GM21528 (cell line): ENCODE data around the gene CDC25C.

ENCODE experiments used
- ATAC-seq: cut with Tn5 transposase; IDR thresholded peaks from one replicate; pipeline ENCODE4 v1.9.1; 2021; ENCODE audit warnings: mild to moderate bottlenecking, moderate library complexity; ENCODE audit not compliant: unreplicated experiment, low FRiP score

CDC25C gene

DNA sequence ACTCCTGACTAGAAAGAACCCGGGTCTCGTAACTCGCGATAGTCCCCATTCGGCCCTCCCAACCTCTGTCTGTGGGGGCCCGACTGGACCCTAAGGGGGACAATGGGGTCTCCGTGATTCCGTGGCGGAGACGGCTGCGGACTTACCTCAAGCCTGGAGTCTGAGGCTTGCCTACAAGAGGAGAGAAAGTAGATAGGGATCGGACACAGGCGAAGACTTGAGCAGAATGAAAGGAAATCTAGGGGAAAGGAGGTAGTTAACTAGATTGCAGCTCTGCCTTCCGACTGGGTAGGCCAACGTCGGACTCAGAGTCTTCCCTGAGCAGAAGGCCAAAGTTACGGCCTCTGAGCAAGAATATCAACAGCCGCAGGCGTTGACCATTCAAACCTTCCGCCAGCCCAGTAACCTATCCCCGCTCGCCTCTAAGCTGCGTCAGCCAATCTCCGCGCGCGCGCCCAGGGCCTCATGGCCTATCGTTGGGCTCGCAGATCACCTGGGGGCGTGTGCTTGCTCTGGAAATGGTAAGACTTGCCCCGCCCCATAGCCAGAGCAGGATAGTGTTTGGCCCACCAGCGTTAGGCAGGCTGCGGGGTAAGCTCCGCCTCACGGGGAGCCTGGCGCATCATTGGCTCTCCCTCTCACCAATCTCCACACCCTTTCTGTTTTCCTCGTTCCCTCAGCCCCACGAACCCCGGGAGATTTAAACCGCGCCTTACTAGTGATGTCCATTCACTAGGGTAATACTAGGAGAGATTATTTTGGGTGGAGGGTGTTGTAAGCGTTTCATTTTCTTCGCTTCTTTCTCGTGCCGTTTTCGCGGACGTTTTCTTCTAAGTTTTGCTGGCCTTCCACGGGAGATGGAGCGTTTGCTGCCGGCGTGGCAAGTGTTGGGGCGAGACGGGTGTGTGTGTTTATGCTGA, at the start of gene CDC25C:
Gene CDC25C, minus strand, starts transcription at position 356 of the 920 bp plus-strand sequence. CDS start 624 bp downstream, outside the sequence.
- ATAC-seq: peak; percentile 98

DNA sequence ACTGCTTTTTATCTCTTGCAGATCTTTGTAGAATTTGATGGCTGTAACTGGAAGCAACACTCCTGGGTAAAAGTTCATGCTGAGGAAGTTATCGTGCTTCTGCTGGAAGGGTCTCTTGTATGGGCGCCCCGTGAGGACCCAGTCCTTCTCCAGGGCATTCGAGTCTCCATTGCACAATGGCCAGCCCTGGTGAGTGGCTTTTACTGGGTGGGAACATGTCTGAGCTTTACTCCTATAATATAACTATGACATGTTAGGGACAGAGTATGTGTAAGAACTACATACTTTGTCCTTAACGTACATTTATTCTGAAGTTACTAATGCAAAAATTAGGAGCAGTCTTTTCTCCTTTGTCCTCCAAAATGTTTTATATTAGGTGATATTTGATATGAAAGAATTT, 41.0 kb upstream of the CDC25C start:
- ATAC-seq: no peak

DNA sequence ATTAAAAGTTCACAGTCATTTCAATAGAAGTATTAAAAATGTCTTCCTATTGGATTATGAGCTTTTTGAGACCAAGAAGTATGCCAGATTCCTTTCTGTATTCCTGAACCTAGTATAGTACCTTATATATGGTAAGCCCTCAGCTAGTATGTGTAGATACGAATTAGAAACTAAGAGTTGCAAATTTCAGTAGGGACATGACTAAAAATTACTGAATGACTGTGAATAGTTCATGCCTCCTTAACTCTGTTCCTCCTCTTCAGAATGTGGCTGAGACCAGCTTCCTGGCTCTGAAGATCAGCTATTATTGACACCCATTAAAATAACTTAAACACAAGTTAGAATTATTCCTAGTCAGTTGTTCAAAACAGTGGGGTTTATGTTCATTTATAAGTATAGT, 40.6 kb upstream of the CDC25C start:
- no peak for ATAC-seq

DNA sequence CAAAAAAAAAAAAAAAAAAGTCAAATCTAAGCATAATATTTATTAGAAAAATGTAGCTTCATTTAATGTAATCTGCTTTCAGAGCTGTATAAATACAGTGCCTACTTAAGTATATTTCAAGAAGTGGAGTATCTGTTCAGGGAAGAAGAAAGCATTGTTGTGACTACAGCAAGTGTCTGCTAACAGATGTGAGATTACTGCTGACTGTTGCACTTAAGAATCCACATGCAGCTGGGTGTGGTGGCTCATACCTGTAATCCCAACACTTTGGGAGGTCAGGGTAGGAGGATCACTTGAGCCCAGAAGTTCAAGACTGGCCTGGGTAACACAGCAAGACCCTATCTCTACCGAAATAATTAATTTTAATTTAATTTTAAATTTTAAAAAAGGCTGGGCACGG, 39.9 kb upstream of the CDC25C start:
- no peak for ATAC-seq

DNA sequence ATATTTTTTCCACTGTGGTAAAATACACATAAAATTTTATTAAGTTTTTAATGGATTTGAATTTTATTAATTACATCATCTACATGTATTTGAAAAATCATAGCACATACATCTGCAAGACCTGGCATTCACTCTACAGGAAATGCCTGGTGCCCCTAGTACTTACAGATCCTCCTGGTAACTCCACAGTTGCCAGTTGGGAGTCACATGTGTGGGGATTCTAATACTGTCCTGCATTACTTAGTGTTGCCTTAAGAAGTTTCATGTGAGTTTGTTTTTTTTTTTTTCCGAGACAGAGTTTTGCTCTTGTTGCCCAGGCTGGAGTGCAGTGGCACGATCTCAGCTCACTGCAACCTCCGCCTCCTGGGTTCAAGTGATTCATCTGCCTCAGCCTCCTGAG, 38.9 kb upstream of the CDC25C start:
- no peak for ATAC-seq

DNA sequence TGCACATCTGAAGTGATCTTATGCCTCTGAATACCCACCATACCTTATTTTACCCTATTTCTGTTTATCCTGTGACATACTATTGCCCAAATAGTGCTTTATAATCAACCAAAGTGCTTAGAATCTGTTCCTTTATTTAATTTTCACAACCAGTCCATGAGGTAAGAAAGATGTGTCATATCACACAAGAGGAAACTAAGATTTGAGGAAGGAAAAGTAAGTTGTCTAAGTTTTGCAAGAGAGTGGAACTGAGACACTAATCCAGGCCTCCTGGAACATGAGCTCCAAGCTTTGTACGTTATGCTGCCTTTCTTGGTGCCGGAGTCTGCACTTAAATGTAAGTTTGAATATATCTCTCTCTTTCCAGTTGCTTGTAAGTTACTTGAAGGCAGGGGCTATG, 38.1 kb upstream of the CDC25C start:
- ATAC-seq: no peak

DNA sequence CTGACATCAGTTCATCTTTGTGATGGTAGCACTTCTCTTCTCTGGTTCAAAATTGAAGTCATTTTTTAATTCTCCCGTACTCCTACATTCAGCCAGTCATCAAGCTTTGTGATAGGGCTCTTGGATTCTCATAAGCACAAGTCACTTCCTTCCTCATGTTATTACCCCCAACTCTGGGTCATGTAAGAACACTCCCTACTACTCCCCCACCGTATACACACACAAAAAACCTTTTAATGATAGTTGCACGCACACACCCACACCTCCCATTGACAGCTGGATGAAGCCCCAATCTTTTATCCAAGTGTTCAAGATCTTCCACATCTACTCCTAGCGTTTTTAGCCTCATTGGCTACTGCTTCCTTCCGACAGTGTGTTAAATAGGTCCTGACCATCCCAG, 37.7 kb upstream of the CDC25C start:
- no peak for ATAC-seq

DNA sequence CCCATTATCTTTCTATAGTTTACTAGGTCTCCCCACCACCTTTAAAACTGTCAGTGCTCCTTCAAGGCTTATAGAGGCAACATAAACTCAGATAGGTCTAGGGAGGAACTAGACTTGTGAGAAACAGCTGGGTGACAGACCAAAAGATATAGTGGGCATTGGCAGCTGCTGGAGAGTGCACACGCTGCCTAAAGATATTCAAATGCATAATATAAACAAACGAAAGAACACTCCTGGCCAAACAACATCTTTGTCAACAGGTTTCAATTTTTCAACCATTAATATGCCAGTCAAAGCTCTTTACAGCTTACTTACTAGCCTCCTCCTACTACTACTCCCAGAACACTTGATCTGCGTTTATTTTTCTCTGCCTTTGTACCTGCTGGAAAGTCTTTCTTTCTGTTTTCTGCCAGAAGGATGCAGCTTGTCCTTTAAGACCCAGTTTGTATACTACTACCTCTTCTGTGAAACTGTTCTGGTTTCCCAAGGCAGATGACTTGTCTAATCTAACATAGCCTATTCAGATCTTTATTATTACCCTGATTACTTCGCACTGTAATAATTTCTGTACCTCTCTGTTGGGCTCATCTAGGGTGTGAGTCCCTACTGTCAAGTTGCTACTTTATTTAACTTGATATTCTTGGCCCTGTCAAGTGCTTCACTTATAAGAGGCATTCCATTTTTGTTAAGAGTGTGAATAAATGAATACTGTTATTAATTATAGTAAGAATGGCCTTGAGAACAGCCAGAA, 35.2 kb upstream of the CDC25C start:
- no peak for ATAC-seq

DNA sequence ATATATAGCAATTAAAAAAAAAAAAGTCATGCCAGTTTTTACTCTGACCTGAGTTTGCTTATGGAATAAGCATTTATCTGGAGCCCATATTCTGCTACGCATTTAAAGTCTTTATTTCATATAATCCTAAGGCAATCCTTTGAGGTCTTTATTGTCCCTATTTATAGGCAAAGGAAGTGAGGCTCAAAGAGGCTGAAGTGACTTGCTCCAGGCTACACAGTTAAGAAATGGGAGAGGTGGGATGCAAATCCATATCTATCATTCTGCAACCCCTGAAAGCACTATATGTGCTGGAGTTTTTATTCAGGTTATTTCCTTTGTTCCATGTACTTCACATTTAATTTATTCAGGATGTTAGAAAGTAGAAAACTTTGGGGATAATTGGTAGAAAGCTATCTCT, 33.0 kb upstream of the CDC25C start:
- ATAC-seq: no peak

DNA sequence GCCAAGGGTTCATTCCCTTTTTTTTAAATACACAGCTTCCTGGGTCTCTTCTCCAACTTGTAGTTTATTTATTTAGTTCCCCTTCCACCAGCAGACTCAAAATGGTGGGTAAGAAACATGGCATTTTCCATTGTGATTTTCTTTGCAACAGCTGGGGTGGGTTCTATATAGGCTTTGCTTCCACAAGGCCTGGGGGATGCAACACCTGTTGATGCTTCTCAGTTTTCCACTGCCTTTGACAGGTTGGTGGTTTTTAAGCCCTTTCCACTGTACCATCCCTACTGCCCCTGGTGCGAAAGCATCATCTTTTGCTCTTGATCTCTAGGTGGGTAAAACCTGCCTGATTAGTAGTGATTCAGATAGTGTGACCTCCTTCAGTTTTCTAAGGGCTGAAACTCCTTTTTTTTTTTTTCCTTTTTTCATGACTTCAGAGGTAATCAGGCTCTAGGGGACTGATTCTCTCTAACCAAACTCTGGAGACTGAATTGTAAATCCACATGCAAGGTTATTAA, 29.4 kb upstream of the CDC25C start:
- no peak for ATAC-seq

DNA sequence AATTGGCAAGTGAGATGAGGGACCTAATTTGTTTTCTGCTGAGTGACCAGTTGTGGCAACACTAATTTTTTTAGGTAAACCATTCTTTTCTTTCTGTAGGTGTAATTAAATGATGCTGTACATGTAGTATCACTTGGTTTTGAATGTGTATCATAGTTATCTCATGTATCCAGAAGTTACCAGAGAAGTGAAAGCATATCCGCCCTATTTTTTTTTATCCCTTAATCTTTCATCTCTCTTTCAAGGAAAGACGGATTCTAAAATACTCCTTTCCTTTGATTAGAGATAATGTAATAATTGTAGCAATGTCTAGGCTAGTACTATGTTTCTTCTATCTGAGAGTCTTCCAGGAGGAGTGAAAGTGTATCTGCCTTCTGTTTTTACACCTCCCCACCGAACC, 28.0 kb upstream of the CDC25C start:
- no peak for ATAC-seq

DNA sequence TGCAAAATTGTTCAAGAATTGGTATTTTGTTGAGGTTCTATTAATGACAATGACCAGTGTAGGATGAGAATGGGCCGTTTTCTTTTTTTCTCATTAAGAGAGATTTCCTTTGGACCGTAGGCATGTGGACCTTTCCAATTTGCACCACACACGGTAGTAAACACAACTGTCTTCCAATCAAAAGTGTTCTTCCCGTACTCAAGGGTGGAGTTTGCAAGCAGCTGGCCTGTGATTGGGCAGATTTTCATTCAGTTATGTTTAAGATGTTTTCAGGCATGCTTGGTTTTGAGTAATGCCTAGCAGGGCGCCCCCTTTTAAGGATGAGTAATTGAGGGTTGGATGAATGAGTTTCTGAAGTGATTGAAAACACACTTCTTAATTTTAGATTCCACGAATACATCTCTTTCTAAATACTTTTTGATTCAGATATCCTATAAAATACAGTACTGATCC, 23.3 kb upstream of the CDC25C start:
- ATAC-seq: no peak

DNA sequence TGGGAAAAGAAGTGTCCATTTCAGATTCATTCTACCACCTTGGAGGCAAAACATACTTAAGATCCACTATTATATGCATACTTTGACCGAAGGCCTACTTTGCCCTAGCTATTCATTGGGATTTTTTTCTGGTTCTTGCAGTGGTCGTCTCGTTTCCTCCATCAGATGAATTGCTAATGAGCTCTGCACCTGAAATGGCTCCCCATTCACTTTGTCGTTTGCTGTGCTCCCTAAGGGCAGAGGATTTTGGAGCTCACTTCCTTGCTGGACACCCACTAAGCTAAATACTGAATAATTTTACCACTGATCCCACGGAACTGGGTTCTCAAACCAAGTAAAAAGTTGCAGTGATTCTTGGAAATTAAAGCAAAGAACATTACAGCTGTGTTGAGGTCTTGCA, 22.8 kb upstream of the CDC25C start:
- ATAC-seq: no peak

DNA sequence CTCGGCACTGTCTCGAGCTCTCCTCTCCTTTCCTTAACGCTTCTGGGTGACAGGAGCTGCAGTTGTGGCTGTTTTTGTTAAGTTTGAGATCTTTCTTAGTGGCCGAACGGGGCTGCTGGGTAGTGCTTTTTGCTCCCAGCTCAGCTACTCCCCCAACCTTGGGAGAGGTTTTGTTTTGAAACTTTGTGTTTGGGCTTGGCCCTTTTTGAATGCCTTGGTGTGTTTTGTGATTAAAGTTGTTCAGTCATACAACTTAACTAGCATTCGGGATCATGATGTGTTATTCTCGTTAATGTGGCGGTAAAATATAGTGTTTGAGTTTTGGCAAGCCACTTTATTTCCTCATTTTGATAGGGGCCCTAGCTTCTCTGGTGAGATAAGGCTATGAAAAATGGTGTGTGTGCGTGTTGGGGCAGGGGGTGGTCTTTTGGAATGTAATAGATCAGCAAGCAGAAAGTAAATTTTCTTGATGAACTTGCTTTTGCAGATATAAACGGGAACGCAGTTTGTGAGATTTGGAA, 22.0 kb upstream of the CDC25C start:
- no peak for ATAC-seq

DNA sequence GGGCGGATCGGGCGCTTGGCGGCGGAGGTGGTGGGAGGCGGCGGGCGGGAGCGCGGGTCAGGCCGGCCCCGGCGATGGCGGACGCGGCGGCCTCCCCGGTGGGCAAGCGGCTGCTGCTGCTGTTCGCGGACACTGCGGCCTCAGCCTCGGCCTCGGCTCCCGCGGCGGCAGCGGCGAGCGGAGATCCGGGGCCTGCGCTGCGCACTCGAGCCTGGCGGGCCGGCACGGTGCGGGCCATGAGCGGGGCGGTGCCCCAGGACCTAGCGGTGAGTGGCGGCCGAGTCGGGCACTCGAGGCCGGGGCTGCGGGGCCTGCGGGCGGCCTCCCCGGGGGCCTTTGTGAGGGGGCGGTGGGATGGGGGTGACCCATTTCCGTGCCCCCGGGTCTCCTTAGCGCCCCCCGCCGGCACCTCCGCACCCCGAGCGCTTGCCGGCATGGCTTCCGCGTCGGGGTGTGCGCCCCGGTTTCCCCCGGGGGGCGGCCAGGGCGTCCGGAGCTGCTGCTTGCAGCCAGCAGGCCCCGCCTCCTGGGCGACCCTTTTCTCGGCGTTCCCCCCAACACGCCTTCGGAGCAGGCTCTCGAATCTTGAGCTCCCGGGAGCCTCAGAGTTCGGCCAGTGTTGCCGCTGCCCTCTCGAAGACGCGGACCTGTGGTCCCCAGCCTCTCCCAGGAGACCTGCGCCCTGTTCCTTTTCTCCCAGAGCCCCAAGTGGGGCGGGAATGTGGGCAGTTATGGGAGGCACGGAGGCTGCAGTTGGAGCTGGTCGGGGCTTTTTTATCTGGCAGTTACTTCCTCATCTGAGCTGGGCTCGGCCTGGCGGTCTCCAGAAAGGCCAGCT, 21.3 kb upstream of the CDC25C start:
- ATAC-seq: peak; percentile 48

DNA sequence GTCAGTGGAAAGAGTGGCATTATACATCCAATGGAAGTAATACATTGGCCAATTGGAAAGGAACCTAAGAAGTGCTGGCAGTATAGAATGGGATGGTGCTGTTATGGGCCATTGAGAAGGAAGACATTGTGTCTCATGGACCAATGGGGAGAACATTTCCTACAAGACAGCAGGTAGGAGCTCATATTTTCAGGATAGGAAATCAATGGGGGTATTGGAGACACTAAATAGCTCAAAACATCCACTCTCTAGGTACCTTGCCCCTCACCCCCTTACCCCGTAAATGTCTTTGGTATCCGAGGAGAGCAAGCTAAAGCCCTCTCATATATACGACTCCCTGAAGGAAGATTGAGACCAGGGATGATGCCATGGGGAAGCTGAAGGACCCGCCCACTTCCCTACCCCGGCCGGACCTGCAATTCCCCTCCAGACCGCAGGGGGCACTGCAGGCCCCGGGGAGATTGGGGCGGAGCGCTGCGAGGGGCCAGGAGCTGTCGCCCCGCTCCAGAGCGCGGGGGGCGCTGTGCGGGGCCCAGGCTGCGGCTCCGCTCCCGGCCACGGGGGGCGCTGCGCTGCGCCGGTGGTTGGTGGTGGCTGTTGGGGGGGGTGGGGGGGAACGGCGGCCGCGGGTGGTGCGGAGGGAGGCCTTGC, 20.6 kb upstream of the CDC25C start, which contains the start of gene KDM3B:
Gene KDM3B, plus strand, starts transcription at position 615 of the 651 bp plus-strand sequence. CDS start 111 bp downstream, outside the sequence.
- ATAC-seq: peak; percentile 62

DNA sequence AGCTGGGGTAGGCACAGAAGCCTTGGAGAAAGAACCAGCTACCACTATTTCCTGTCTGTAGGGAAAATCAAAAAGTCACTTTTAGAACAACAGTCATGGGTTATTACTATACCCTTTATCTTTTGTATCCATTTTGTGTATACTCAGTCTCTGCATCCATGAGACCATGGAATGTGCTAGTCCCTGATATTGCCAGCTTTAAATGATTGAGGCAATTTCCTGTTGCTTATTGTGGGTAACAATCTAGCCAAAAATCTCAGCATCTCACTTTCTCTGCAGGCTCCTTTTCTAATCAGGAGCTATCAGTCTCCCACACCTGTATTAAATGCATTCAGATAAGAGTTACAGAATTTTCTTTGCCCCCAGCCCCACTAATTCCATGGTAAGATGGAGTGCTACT, 19.9 kb upstream of the CDC25C start:
- no peak for ATAC-seq

DNA sequence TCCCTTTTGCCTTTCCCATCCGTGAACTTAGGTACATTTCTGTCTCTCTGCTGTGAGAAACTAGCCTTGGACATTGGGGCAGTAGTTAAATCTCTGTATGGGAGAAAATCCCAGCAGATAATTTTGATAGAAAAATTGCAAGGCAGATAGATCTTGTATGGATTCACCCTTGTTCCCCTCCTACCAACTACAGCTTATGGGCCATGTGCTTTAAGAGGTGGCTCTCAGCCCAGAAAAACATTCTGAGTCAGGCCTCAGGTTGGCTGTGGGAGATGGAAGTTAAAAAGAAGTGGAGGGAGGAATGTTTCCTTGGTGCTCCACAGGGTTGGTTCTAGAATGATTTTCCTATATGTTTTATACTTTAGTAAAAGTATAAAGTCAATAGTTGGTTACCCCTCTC, 19.5 kb upstream of the CDC25C start:
- no peak for ATAC-seq

DNA sequence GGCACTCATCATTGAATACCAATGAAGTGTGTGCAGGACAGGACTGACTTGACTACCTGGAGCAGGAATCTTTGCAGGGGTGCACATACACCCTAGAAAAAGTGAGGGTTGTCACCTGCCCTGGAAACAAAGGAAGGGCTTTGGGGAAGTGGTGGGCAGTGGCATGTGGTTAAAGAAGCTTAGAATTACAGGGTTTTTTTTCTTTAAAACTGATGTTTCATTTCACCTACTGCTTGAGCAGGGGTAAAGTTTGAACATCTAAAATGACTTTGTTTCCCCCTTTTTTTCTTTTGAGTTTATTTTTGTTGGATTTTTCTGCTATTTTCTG, 18.9 kb upstream of the CDC25C start:
- no peak for ATAC-seq
